ENCODE results near the gene PLIN4.

The PLIN4 gene

GRCh38 chr19:4505570-4506448, 12.5 kb downstream of the PLIN4 start:
- no peak for DNase-seq

- no peak for DNase-seq
These were observed 13.3 kb downstream of the PLIN4 start for GRCh38 chr19:4504891-4505569.

- DNase-seq = no peak
These were observed 14.0 kb downstream of the PLIN4 start for GRCh38 chr19:4504297-4504701.

DNA sequence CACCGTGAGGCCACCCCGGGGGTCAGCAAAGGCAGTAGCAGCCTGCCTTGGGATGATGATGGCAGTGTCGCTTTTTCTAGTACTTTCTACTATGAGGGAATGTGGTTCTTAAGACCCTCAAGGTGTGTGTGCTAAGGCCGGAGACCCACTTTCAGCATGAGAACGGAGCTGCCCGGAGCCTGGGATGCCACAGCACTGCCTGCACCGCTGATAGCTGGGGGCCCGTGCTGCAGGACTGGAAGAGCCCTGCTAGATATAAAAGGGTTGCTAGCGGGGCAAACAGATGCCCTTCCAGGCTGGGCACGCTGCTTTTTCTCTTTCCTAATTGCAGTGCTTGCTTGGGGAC, 14.5 kb downstream of the PLIN4 start:
- DNase-seq = no peak

DNA sequence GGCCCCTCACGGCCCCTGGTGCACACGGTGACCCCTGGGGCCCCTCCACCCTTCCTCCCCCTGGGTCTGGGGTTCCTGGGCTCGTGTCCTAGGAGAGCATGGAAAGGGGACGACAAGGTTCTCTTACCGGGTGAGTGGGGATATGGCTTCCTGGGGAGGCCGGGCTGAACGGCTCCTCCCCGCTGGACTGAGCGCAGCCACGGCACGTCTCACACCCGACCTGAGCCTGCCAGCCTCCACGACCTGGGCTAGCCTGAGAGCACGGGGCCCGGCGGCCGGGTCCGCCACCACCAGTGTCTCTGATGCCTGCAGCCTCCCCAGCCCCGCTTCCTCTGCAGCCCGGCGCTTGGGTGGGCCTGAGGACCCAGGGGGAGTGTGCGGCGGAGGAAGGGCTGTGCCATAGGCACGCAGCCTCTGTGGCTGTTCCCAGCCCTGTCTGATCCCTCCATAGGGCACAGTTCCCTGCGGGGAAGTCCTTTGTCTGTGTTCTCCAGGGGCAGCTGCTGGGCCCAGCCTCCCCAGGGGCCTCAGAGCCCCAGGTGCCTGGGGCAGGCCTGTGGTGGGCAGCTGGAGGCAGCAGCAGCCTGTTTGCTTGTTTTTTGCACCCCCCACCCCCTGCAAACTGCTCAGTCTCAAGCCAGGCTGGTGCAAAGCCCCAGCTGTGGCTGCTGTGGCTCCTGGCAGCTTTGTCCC, 15.0 kb downstream of the PLIN4 start:
- no peak for DNase-seq

GRCh38 chr19:4502282-4503131, 15.8 kb downstream of the PLIN4 start:
- no peak for DNase-seq

- no peak for DNase-seq
These were observed 16.6 kb downstream of the PLIN4 start for GRCh38 chr19:4501691-4502090.

GRCh38 chr19:4500841-4501591, 17.3 kb downstream of the PLIN4 start:
- no peak for DNase-seq

DNA sequence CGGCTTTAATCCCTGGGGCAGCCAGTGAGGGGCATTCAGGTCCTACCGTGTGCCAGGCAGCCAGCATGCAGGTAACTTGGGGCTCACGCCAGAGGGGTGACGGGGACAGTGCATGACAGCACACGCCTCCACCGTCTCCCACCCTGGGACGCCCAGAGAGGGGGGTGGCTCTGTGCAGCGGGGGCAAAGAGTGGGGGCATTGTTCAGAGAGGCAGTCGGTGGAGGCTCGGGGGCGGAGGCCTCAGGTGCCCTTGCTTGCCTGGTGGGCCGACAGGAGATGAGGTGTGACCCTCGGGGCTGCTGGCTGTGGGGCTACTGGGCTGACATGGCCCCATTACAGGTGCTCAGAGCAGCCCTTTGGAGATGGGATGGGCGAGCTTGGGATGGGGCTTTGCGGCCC, 18.4 kb downstream of the PLIN4 start:
- DNase-seq = no peak

DNA sequence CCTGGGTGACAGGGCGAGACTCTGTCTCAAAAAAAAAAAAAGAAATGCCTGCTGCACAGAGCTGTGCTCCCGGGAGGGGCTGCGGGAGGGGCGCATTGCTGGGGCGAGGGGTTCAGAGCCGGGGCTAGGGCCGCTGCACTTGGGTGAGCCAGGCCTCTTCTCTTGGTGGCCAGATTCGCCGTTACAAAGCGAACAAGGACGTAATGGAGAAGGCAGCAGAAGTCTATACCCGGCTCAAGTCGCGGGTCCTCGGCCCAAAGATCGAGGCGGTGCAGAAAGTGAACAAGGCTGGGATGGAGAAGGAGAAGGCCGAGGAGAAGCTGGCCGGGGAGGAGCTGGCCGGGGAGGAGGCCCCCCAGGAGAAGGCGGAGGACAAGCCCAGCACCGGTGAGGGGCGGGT, 19.0 kb downstream of the PLIN4 start:
- DNase-seq = no peak

- DNase-seq = no peak
These were observed 19.6 kb downstream of the PLIN4 start for GRCh38 chr19:4498694-4499093.

DNA sequence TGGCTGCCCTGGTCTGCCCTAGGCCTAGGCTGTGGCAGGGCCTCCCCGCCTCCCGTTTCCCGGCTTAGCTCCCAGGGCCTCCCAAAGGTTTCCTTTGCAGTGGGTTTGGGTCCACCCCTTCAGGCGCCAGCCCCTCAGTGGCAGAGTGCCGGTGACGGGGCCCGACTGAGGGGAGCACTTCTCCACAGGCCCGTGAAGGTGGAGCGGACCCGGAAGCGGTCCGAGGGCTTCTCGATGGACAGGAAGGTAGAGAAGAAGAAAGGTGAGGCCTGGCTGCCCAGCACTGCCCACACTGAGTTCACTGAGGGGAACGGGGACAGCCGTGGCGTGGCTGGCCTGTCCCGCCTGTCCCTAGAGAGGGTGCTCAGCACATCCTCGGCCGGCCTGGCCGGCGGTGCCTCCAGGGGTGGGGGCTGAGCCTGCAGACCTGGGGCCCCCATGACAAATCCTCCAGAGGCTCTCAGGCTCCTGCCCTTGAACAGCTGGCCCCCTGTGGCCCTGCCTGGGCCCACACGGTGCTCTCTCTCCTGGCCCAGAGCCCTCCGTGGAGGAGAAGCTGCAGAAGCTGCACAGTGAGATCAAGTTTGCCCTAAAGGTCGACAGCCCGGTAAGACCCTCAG, 20.4 kb downstream of the PLIN4 start:
- DNase-seq = no peak

GRCh38 chr19:4496304-4496703, 22.0 kb downstream of the PLIN4 start:
- DNase-seq = no peak

DNA sequence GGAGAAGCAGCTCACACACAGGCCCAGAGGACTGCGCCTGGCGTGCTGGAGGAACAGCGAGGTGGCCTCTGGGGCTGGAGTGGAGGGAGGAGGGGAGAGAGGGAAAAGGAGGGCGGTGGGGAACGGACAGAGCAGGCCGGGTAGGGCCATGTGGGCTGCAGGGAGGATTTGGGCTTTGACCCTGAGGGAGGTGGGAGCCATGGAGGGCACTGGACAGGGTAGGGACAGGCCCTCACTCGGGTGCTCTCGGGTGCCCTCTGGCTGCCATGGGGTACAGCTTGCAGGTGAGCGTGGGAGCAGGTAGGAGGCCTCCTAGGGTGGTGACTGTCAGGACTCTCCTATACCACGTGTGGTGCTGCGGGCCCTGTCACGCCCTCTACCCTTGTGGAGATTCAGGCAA, 22.8 kb downstream of the PLIN4 start:
- DNase-seq = no peak

- no peak for DNase-seq
These were observed 23.6 kb downstream of the PLIN4 start for GRCh38 chr19:4494691-4495064.

DNA sequence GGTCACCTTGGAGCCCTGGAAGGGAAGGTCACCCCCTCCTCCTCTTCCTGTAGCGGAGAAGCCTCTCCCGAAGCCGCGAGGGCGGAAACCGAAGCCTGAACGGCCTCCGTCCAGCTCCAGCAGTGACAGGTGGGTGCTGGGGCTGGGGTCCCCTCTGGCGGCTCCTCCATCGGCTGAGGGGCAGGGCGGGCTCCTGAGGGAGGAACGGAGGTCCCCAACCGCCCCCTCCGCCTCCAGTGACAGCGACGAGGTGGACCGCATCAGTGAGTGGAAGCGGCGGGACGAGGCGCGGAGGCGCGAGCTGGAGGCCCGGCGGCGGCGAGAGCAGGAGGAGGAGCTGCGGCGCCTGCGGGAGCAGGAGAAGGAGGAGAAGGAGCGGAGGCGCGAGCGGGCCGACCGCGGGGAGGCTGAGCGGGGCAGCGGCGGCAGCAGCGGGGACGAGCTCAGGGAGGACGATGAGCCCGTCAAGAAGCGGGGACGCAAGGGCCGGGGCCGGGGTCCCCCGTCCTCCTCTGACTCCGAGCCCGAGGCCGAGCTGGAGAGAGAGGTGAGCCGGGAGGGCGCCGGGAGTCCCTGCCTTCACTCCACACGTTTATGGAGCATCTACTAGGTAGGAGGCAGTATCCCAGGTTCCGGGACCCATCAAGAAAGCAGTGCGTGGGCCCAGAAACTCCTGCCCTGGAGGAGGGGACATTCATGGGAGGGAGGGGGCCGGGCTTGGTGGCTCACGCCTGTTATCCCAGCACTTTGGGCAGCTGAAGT, 24.2 kb downstream of the PLIN4 start:
- no peak for DNase-seq

DNA sequence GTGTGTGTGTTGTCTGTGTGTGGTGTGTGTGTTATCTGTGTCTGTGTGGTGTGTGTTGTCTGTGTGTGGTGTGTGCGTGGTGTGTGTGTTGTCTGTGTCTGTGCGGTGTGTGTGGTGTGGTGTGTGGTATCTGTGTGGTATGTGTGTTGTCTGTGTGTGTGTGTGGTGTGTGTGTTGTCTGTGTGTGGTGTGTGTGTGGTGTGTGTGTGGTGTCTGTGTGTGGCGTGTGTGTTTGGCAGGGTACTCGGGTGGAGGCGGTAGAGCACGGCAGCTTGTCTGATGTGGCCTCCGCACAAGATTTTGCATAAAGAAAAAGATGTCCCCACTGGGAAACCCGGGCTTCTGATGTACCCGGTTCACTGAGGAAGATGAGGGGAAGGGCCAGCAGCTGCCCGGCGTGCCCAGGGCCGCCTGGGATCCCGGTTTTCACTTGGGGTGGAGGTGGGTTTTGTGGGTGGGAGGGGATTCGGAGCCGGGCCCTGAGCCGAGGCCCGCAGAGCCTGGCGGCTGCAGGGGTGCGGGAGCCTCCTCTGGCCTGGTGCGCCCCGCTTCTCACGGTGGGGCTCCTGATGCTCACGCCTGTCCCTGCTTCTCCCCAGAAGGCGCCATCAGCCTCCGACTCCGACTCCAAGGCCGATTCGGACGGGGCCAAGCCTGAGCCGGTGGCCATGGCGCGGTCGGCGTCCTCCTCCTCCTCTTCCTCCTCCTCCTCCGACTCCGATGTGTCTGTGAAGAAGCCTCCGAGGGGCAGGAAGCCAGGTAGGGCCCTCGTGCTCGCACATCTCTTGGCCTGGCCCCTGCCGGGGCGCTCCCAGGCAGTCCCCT, 25.0 kb downstream of the PLIN4 start:
- no peak for DNase-seq

DNA sequence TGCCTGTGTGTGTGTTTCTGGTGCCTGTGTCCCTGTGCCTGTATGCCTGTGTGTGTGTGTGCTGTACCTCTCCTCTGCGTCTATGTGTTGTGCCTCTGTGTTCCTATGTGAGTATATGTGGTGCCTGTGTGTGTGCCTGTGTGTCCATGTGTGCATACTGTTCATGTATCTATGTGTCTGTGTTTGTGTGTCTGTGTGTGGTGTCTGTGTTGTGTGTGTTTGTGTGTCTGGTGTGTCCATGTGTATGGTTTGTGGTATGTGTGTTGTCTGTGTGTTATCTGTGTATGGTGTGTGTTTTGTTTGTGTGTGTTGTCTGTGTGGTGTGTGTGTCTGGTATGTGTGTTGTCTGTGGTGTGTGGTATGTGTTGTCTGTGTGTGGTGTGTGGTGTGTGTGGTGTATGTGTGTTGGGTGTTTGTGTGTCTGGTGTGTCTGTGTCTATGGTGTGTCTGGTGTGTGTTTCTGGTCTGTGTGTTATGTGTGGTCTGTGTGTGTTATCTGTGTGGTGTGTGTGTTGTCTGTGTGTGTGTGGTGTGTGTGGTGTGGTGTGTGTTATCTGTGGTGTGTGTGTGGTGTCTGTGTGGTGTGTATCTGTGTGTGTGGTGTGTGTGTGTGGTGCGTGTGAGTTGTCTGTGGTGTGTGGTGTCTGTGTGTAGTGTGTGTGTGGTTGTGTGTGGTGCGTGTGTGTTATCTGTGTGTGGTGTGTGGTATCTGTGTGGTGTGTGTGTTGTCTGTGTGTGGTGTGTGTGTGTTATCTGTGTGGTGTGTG, 25.8 kb downstream of the PLIN4 start:
- DNase-seq = no peak

GRCh38 chr19:4491446-4491845, 26.8 kb downstream of the PLIN4 start:
- no peak for DNase-seq
